DND-41 (cell line): ENCODE measurements around the gene NYNRIN.

ENCODE experiments used
- ATAC-seq: fragments of 200-7000 bp; cut with Tn5 transposase; 3 replicates; pipeline ENCODE4 v1.9.1; 2021; ENCODE audit warnings: low read depth; ENCODE audit not compliant: insufficient read depth
- DNase-seq: peaks from one replicate; pipeline ENCODE4 v3.0.0-alpha.2; 2020
- H2AFZ ChIP-seq: 2 replicates; pipeline ENCODE4 v1.6.0; 2012; ENCODE audit warnings: low read depth, low read length
- H3K27ac ChIP-seq: 2 replicates; pipeline ENCODE4 v1.5.1; 2012; ENCODE audit warnings: low read length, inconsistent platforms
- H3K27me3 ChIP-seq: fragments of 200-600 bp; sonication (generic); 2 replicates; pipeline ENCODE4 v1.6.0; 2012; ENCODE audit warnings: low read length, mild to moderate bottlenecking, inconsistent platforms; ENCODE audit not compliant: insufficient read depth, poor library complexity
- H3K36me3 ChIP-seq: 2 replicates; pipeline ENCODE4 v1.5.1; 2012; ENCODE audit warnings: low read length, inconsistent platforms; ENCODE audit not compliant: insufficient read depth
- H3K4me1 ChIP-seq: 2 replicates; pipeline ENCODE4 v1.5.1; 2012; ENCODE audit warnings: mild to moderate bottlenecking, low read length; ENCODE audit not compliant: insufficient read depth
- H3K4me2 ChIP-seq: 2 replicates; pipeline ENCODE4 v1.6.0; 2012; ENCODE audit warnings: mild to moderate bottlenecking, moderate library complexity, low read length, inconsistent platforms; ENCODE audit not compliant: insufficient read depth
- H3K4me3 ChIP-seq, 2 experiments: fragments of 200-600 bp in 1 of 2; shearing (Covaris generic) in 1 of 2; 2 replicates each; pipeline ENCODE4 v1.5.1; 2012 to 2016; ENCODE audit warnings: inconsistent platforms in 2 of 2, low read length in 2 of 2, mild to moderate bottlenecking in 2 of 2, low read depth in 1 of 2, moderate library complexity in 1 of 2
- H3K79me2 ChIP-seq: 2 replicates; pipeline ENCODE4 v1.6.0; 2012; ENCODE audit warnings: low read length, inconsistent platforms; ENCODE audit not compliant: insufficient read depth
- H3K9ac ChIP-seq: 2 replicates; pipeline ENCODE4 v1.6.0; 2012; ENCODE audit warnings: low read depth, mild to moderate bottlenecking, inconsistent platforms, low read length, moderate library complexity
- H3K9me3 ChIP-seq: 2 replicates; pipeline ENCODE4 v1.5.1; 2012; ENCODE audit warnings: low read length, moderate library complexity, mild to moderate bottlenecking, inconsistent platforms; ENCODE audit not compliant: insufficient read depth, severe bottlenecking
- H4K20me1 ChIP-seq: 2 replicates; pipeline ENCODE4 v1.6.0; 2012; ENCODE audit warnings: low read length; ENCODE audit not compliant: insufficient read depth
- EZH2 ChIP-seq: IDR thresholded peaks from 3 replicates; pipeline ENCODE4 v1.6.1; 2012; ENCODE audit warnings: borderline replicate concordance, low read depth, mild to moderate bottlenecking, moderate library complexity, low read length, inconsistent platforms; ENCODE audit not compliant: severe bottlenecking
- TF ChIP-seq, protein P1 (sequence below): IDR thresholded peaks from 2 replicates; pipeline ENCODE4 v1.5.1; 2012; ENCODE audit warnings: borderline replicate concordance, low read length, moderate library complexity, mild to moderate bottlenecking; ENCODE audit not compliant: poor library complexity, severe bottlenecking; ENCODE audit errors: extremely low read depth

Gene NYNRIN

GRCh38 chr14:24408764-24409163 lies 10.0 kb downstream of the NYNRIN start:
- Histone ChIP-seq H3K9ac (no peak overlapping the region), H3K4me3 (no peak overlapping the region), H3K27me3 (peaks cover 22% of the 10 kb centered on the region), H3K27ac (no peak overlapping the region), H3K4me1 (no peaks in the 10 kb centered on the region), H3K4me2 (no peak overlapping the region), H3K9me3 (no peaks in the 10 kb centered on the region), H3K79me2 (no peaks in the 10 kb centered on the region), H4K20me1 (no peaks in the 10 kb centered on the region), H2AFZ (no peak overlapping the region), H3K36me3 (no peaks in the 10 kb centered on the region)
- no peak for ATAC-seq
- DNase-seq: no peak
- TF ChIP-seq, protein P1, sequence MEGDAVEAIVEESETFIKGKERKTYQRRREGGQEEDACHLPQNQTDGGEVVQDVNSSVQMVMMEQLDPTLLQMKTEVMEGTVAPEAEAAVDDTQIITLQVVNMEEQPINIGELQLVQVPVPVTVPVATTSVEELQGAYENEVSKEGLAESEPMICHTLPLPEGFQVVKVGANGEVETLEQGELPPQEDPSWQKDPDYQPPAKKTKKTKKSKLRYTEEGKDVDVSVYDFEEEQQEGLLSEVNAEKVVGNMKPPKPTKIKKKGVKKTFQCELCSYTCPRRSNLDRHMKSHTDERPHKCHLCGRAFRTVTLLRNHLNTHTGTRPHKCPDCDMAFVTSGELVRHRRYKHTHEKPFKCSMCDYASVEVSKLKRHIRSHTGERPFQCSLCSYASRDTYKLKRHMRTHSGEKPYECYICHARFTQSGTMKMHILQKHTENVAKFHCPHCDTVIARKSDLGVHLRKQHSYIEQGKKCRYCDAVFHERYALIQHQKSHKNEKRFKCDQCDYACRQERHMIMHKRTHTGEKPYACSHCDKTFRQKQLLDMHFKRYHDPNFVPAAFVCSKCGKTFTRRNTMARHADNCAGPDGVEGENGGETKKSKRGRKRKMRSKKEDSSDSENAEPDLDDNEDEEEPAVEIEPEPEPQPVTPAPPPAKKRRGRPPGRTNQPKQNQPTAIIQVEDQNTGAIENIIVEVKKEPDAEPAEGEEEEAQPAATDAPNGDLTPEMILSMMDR: no peak
- no peak for TF ChIP-seq EZH2

- Histone ChIP-seq H3K4me2 (no peak overlapping the region), H3K9ac (no peak overlapping the region), H3K4me3 (no peak overlapping the region), H4K20me1 (no peaks in the 10 kb centered on the region), H3K36me3 (no peaks in the 10 kb centered on the region), H3K4me1 (no peaks in the 10 kb centered on the region), H2AFZ (no peak overlapping the region), H3K27ac (no peak overlapping the region), H3K79me2 (no peaks in the 10 kb centered on the region), H3K9me3 (no peaks in the 10 kb centered on the region), H3K27me3 (peaks cover 19% of the 10 kb centered on the region)
- ATAC-seq (no peak), DNase-seq (no peak)
- TF ChIP-seq, protein P1: no peak
- no peak for TF ChIP-seq EZH2
These were observed 10.4 kb downstream of the NYNRIN start for GRCh38 chr14:24409192-24409591.

DNA sequence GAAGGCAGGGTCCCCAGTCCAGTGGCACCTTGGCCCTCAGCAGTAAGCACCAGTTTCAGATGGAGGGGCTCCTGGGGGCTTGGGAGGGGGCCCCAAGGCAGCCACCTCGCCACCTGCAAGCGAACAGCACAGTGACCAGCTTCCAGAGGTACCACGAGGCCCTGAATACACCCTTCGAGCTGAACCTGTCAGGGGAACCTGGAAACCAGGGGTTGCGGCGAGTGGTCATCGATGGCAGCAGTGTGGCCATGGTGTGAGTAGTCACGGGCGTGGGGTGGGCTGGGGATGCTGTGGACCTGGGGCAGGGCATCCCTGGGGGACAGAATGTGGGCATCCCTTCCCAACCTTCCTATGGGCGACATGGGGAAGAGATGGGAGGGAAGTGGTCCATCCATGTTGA lies 11.2 kb downstream of the NYNRIN start:
- Histone ChIP-seq H3K27me3 (peaks cover 12% of the 10 kb centered on the region), H3K9me3 (no peaks in the 10 kb centered on the region), H4K20me1 (no peaks in the 10 kb centered on the region), H3K9ac (no peak overlapping the region), H3K4me1 (no peaks in the 10 kb centered on the region), H3K4me3 (no peak overlapping the region), H3K4me2 (no peak overlapping the region), H3K36me3 (no peaks in the 10 kb centered on the region), H2AFZ (no peak overlapping the region), H3K27ac (no peak overlapping the region), H3K79me2 (no peaks in the 10 kb centered on the region)
- TF ChIP-seq, protein P1: no peak
- TF ChIP-seq EZH2: no peak
- ATAC-seq (no peak), DNase-seq (no peak)
